GM12874 (cell line): ENCODE data around the gene ELL.

Experiments
- CTCF ChIP-seq: IDR thresholded peaks from 2 replicates; pipeline ENCODE4 v1.5.1; 2011; ENCODE audit warnings: low read depth, mild to moderate bottlenecking, control low read depth, low read length, moderate library complexity; ENCODE audit not compliant: insufficient read depth

Gene ELL

GRCh38 chr19:18521692-18522123 lies at the start of gene ELL:
Gene ELL (minus strand): TSS chr19:18522070. CDS start chr19:18522055, 15 bp downstream.
- no peak for TF ChIP-seq CTCF

GRCh38 chr19:18568367-18568766 lies 46.5 kb upstream of the ELL start:
- TF ChIP-seq CTCF, result no peak

GRCh38 chr19:18566953-18567352 lies 45.1 kb upstream of the ELL start:
- TF ChIP-seq CTCF, result no peak

- TF ChIP-seq CTCF, result no peak
These were observed 40.2 kb upstream of the ELL start for GRCh38 chr19:18562086-18562485.

GRCh38 chr19:18559685-18560084 lies 37.8 kb upstream of the ELL start:
- no peak for TF ChIP-seq CTCF

GRCh38 chr19:18558604-18559003 lies 36.7 kb upstream of the ELL start:
- no peak for TF ChIP-seq CTCF

- TF ChIP-seq CTCF, result no peak
These were observed 36.3 kb upstream of the ELL start for GRCh38 chr19:18558202-18558555.
